HG02571 (cell line): Measurements from ENCODE around the gene MAPK7.
"Not testable (repeated sequence)": the region's sequence is repeated elsewhere in the genome, so short reads cannot be mapped to it uniquely, and the experiment has no call there.

ENCODE experiments used
- ATAC-seq: cut with Tn5 transposase; IDR thresholded peaks from one replicate; pipeline ENCODE4 v1.9.1; 2021; ENCODE audit warnings: mild to moderate bottlenecking, moderate library complexity; ENCODE audit not compliant: unreplicated experiment

Gene MAPK7

GRCh38 chr17:19342611-19343255 is 35.6 kb upstream of the MAPK7 start:
- no peak for ATAC-seq

GRCh38 chr17:19343256-19343630 is 35.1 kb upstream of the MAPK7 start:
- ATAC-seq, result no peak

GRCh38 chr17:19343671-19344151 is 34.6 kb upstream of the MAPK7 start:
- no peak for ATAC-seq

- ATAC-seq, result no peak
Observed at GRCh38 chr17:19344311-19345066, 33.8 kb upstream of the MAPK7 start.

- ATAC-seq, result no peak
Observed at GRCh38 chr17:19345067-19345460, 33.2 kb upstream of the MAPK7 start.

- ATAC-seq, result no peak
Observed at GRCh38 chr17:19345486-19346350, 32.6 kb upstream of the MAPK7 start.

GRCh38 chr17:19346351-19347255 is 31.7 kb upstream of the MAPK7 start:
- no peak for ATAC-seq

GRCh38 chr17:19347323-19348080 is 30.8 kb upstream of the MAPK7 start:
- ATAC-seq, result no peak

- ATAC-seq, result no peak
Observed at GRCh38 chr17:19348081-19348650, 30.1 kb upstream of the MAPK7 start.

GRCh38 chr17:19348806-19349205 is 29.5 kb upstream of the MAPK7 start:
- no peak for ATAC-seq

GRCh38 chr17:19353401-19353800 is 24.9 kb upstream of the MAPK7 start:
- not testable (repeated sequence) for ATAC-seq

GRCh38 chr17:19354748-19355147 is 23.6 kb upstream of the MAPK7 start:
- ATAC-seq, result no peak

- no peak for ATAC-seq
Observed at GRCh38 chr17:19357351-19357750, 20.9 kb upstream of the MAPK7 start.

GRCh38 chr17:19357761-19358160 is 20.5 kb upstream of the MAPK7 start:
- no peak for ATAC-seq

GRCh38 chr17:19359151-19359550 is 19.1 kb upstream of the MAPK7 start:
- ATAC-seq, result no peak

GRCh38 chr17:19359856-19360255 is 18.4 kb upstream of the MAPK7 start:
- no peak for ATAC-seq

- ATAC-seq, result no peak
Observed at GRCh38 chr17:19360772-19361171, 17.5 kb upstream of the MAPK7 start.

GRCh38 chr17:19361326-19361725 is 17.0 kb upstream of the MAPK7 start:
- ATAC-seq, result no peak

- no peak for ATAC-seq
Observed at GRCh38 chr17:19361944-19362276, 16.4 kb upstream of the MAPK7 start.
